Stimulated activated CD4-positive, alpha-beta T cell treated with anti-CD3 and anti-CD28 coated beads, Interleukin-12 subunit alpha, Interleukin-12 subunit beta, amount 100 ng/mL, for 24 hours (primary cell): Measurements from ENCODE around the gene SLC28A1.
A peak's percentile ranks its signal among the peaks of the same experiment; 100 is the strongest.
"Not testable (repeated sequence)": the region's sequence is repeated elsewhere in the genome, so short reads cannot be mapped to it uniquely, and the experiment has no call there.

Experiments
- DNase-seq, 2 experiments: peaks; one replicate each; pipeline ENCODE4 v3.0.0-alpha.2; 2020; ENCODE audit warnings: low read depth in 2 of 2

The SLC28A1 gene

GRCh38 chr15:84970843-84971242 lies 86.4 kb downstream of the SLC28A1 start:
- no peak for DNase-seq

- DNase-seq, result no peak
Measured at GRCh38 chr15:84973492-84974460, 89.3 kb downstream of the SLC28A1 start.

GRCh38 chr15:84975871-84976351 lies 91.4 kb downstream of the SLC28A1 start:
- no peak for DNase-seq

DNA sequence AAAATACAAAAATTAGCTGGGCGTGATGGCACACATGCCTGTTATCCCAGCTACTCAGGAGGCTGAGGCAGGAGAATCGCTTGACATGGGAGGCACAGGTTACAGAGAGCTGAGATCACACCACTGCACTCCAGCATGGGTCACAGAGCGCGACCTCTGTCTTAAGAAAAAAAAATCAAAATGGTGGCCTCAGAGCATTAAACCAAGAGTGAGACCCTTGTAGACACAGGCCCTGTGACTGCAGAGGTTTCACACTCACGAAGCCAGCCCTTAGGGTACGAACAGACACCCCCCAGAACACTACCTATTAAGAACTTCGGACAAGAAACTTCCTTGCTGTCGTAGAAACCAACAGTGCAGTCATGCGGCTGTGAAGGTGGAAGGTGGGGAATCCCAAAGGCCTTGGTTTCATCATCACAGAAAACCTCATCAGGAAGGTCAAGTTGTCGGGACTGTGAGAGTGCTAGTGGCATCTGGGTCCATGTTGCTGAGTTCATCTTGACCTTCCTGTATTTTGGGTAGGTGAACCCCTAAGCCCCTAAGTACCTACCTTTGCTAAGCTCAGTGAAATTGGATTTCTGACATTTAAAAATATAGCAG lies 92.4 kb downstream of the SLC28A1 start:
- no peak for DNase-seq

- no peak for DNase-seq
Measured at GRCh38 chr15:84979651-84980050, 95.2 kb downstream of the SLC28A1 start.

GRCh38 chr15:84980196-84981053 lies 96.0 kb downstream of the SLC28A1 start:
- peak; percentile 65 to 81 for DNase-seq

DNA sequence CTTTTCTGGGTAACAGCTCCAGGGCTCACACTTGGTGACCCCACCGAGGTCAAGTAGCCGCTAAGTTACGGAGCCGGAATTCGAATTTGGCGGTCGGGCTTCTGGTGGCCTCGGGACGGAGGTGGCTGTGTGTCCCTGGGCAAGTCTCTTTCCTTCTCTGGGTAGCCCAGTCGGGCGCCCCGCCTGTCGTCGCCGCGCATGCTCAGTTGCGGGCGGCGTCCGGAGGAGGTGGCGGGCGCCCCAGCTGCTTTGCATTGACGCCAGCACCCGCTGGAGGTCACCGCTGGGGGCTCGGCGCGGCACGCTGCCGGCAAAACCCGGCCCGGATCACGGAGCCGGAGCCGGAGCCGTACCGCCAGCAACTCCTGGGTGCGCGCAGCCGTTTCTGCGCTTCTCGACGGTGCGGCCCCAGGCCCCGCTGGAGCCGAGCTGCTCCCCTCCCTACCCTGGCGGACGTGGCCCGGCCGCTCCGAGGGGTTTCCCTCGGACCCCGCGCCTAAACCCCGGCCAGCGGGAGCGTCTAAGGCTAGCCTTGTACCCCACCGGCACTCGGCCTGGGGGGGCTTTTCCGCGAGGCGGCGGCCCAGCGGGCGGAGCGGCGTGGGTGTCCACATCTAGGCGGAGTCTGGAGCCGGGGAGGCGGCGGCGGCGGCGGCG lies 96.7 kb downstream of the SLC28A1 start:
- peak; percentile 88 to 91 for DNase-seq

- peak in 1 of 2 experiments; percentile 36 for DNase-seq
Measured at GRCh38 chr15:84981711-84982300, 97.3 kb downstream of the SLC28A1 start, which contains the start of gene PDE8A. Gene PDE8A, plus strand, starts transcription at chr15:84981856. Its CDS starts 307 bp downstream, at chr15:84982163.

- peak; percentile 13 to 41 for DNase-seq
Measured at GRCh38 chr15:84982301-84982920, 97.9 kb downstream of the SLC28A1 start.

DNA sequence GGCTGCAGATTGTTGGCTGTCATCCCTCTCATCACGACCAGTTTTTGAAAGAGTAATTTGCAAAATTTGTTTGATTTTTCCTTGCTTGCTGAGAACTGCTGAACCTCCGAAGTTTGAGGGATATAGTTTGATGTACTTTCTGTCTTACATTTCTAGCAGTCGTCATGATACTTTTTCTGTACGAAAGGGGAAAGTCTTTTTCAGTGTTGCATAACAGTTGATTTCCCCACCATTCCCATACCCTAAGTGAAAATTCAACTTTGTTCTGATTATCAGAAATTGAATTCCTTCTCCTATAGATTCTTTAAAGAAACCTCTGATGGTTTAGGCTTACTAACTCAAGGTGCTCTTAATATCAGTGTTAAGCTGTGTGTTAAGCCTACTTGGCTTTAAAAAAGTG lies 98.8 kb downstream of the SLC28A1 start:
- no peak for DNase-seq

- no peak for DNase-seq
Measured at GRCh38 chr15:84983711-84984110, 99.2 kb downstream of the SLC28A1 start.

- DNase-seq, result no peak
Measured at GRCh38 chr15:84985158-84985557, 100.7 kb downstream of the SLC28A1 start.

DNA sequence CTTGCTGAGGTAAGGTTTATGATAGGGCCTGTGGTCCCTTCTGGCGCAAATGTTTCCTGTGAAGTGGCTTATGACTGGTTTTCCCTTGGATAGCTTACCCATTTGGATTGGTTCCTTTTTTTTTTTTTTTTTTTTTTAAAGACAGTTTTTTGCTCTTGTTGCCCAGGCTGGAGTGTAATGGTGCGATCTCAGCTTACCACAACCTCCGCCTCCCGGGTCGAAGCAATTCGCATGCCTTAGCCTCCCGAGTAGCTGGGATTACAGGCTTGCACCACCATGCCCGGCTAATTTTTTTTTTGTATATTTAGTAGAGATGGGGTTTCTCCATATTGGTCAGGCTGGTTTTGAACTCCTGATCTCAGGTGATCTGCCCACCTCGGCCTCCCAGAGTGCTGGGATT lies 102.9 kb downstream of the SLC28A1 start:
- not testable (repeated sequence) for DNase-seq

DNA sequence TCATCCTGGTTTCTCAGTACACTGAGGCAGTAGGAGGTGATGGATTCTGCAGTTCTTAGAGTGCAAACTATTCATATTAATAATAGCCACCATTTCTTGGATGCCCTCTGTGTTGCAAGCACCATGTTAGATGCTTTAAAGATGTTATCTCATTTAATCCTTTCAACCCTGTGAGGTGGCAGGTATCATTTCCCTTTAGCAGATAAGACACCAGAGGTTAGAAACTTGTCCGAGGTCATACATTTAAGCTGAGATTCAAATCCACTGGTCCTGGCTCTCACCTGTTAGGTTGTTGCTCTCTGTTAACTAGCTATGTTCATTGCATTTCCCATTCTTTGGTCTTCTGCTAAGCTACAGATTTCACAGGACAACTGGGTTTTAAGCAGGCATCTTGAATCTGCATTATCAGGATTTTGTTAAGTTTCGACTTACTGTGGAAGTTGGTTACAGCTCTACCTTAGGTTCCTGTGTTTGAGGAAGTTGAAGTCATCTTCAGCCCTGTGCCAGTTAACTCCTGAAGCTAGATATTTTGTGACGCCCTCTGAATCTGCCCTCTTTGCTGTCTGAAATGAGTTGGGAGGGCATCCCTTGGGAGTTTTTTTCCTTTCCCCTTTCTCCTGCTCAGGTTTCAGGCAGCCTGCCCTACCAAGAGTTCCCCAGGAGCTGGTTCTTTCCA lies 103.6 kb downstream of the SLC28A1 start:
- DNase-seq, result no peak

GRCh38 chr15:84988909-84989644 lies 104.6 kb downstream of the SLC28A1 start:
- DNase-seq, result no peak

- DNase-seq, result no peak
Measured at GRCh38 chr15:84990507-84990906, 106.0 kb downstream of the SLC28A1 start.

DNA sequence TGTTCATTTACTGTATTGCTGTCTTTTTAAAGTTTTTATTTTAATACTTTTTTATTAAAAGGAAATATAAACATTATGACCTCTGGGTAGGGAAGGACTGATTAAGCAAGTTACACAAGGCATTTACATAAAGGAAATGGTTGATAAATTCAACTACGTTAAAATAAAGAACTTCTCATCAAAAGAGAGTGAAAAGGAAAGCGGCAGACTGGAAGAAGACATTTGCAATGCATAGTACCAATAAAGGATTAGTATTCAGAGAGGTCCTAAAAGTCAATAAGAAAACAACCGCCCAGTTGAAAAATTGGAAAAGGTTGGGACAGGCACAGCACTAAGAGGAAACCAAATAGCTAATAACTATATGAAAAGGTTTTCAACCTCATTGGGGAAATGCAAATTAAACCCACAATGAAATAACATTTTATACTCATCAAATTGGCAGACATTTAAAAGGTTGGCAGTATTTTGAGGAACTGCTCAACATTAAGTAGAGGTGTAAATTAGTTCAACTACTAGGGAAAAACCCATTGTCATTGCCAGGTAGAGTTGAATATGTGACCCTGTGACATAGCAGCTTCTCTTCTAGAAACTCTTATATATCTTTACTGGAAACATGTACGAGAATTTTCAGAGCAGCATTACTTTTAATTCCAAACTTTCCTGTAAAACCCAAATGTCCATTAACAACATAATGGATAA lies 106.7 kb downstream of the SLC28A1 start:
- DNase-seq, result no peak

GRCh38 chr15:84992157-84992944 lies 107.9 kb downstream of the SLC28A1 start:
- peak; percentile 11 to 39 for DNase-seq
